DND-41 (cell line): ENCODE data around the gene SWI5.

Experiments
- ATAC-seq: fragments of 200-7000 bp; cut with Tn5 transposase; 3 replicates; pipeline ENCODE4 v1.9.1; 2021; ENCODE audit warnings: low read depth; ENCODE audit not compliant: insufficient read depth
- DNase-seq: peaks from one replicate; pipeline ENCODE4 v3.0.0-alpha.2; 2020
- H2AFZ ChIP-seq: 2 replicates; pipeline ENCODE4 v1.6.0; 2012; ENCODE audit warnings: low read depth, low read length
- H3K27ac ChIP-seq: 2 replicates; pipeline ENCODE4 v1.5.1; 2012; ENCODE audit warnings: low read length, inconsistent platforms
- H3K27me3 ChIP-seq: fragments of 200-600 bp; sonication (generic); 2 replicates; pipeline ENCODE4 v1.6.0; 2012; ENCODE audit warnings: low read length, mild to moderate bottlenecking, inconsistent platforms; ENCODE audit not compliant: insufficient read depth, poor library complexity
- H3K36me3 ChIP-seq: 2 replicates; pipeline ENCODE4 v1.5.1; 2012; ENCODE audit warnings: low read length, inconsistent platforms; ENCODE audit not compliant: insufficient read depth
- H3K4me1 ChIP-seq: 2 replicates; pipeline ENCODE4 v1.5.1; 2012; ENCODE audit warnings: mild to moderate bottlenecking, low read length; ENCODE audit not compliant: insufficient read depth
- H3K4me2 ChIP-seq: 2 replicates; pipeline ENCODE4 v1.6.0; 2012; ENCODE audit warnings: mild to moderate bottlenecking, moderate library complexity, low read length, inconsistent platforms; ENCODE audit not compliant: insufficient read depth
- H3K4me3 ChIP-seq, 2 experiments: fragments of 200-600 bp in 1 of 2; shearing (Covaris generic) in 1 of 2; 2 replicates each; pipeline ENCODE4 v1.5.1; 2012 to 2016; ENCODE audit warnings: inconsistent platforms in 2 of 2, low read length in 2 of 2, mild to moderate bottlenecking in 2 of 2, low read depth in 1 of 2, moderate library complexity in 1 of 2
- H3K79me2 ChIP-seq: 2 replicates; pipeline ENCODE4 v1.6.0; 2012; ENCODE audit warnings: low read length, inconsistent platforms; ENCODE audit not compliant: insufficient read depth
- H3K9ac ChIP-seq: 2 replicates; pipeline ENCODE4 v1.6.0; 2012; ENCODE audit warnings: low read depth, mild to moderate bottlenecking, inconsistent platforms, low read length, moderate library complexity
- H3K9me3 ChIP-seq: 2 replicates; pipeline ENCODE4 v1.5.1; 2012; ENCODE audit warnings: low read length, moderate library complexity, mild to moderate bottlenecking, inconsistent platforms; ENCODE audit not compliant: insufficient read depth, severe bottlenecking
- H4K20me1 ChIP-seq: 2 replicates; pipeline ENCODE4 v1.6.0; 2012; ENCODE audit warnings: low read length; ENCODE audit not compliant: insufficient read depth
- EZH2 ChIP-seq: IDR thresholded peaks from 3 replicates; pipeline ENCODE4 v1.6.1; 2012; ENCODE audit warnings: borderline replicate concordance, low read depth, mild to moderate bottlenecking, moderate library complexity, low read length, inconsistent platforms; ENCODE audit not compliant: severe bottlenecking
- TF ChIP-seq, protein P1 (sequence below): IDR thresholded peaks from 2 replicates; pipeline ENCODE4 v1.5.1; 2012; ENCODE audit warnings: borderline replicate concordance, low read length, moderate library complexity, mild to moderate bottlenecking; ENCODE audit not compliant: poor library complexity, severe bottlenecking; ENCODE audit errors: extremely low read depth

Gene SWI5

DNA sequence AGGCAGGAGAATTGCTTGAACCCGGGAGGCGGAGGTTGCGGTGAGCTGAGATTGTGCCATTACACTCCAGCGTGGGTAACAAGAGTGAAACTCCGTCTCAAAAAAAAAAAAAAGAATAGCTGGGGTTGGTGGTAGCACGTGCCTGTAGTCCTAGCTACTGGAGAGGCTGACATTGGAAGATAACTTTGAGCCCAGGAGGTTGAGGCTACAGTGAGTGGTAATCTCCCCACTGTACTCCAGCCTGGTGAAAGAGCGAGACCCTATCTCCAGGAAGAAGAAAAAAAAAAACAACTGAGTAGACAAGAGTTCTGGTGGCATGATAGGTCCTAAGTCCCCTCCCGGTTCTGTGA is 26.5 kb upstream of the SWI5 start:
- no peaks in the 10 kb centered on the region for H3K9me3 ChIP-seq
- H3K27ac ChIP-seq, result no peak overlapping the region
- H3K4me2 ChIP-seq, result no peak overlapping the region
- H2AFZ ChIP-seq, result no peak overlapping the region
- H3K27me3 ChIP-seq, result no peaks in the 10 kb centered on the region
- H3K4me1 ChIP-seq, result no peaks in the 10 kb centered on the region
- H4K20me1 ChIP-seq, result no peaks in the 10 kb centered on the region; the same call in 1 of the 2 replicates
- no peaks in the 10 kb centered on the region for H3K36me3 ChIP-seq
- DNase-seq, result no peak
- H3K9ac ChIP-seq, result no peak overlapping the region
- no peak for ATAC-seq
- H3K79me2 ChIP-seq, result no peaks in the 10 kb centered on the region
- no peak overlapping the region for H3K4me3 ChIP-seq
- TF ChIP-seq EZH2, result no peak
- TF ChIP-seq, protein P1, sequence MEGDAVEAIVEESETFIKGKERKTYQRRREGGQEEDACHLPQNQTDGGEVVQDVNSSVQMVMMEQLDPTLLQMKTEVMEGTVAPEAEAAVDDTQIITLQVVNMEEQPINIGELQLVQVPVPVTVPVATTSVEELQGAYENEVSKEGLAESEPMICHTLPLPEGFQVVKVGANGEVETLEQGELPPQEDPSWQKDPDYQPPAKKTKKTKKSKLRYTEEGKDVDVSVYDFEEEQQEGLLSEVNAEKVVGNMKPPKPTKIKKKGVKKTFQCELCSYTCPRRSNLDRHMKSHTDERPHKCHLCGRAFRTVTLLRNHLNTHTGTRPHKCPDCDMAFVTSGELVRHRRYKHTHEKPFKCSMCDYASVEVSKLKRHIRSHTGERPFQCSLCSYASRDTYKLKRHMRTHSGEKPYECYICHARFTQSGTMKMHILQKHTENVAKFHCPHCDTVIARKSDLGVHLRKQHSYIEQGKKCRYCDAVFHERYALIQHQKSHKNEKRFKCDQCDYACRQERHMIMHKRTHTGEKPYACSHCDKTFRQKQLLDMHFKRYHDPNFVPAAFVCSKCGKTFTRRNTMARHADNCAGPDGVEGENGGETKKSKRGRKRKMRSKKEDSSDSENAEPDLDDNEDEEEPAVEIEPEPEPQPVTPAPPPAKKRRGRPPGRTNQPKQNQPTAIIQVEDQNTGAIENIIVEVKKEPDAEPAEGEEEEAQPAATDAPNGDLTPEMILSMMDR, result no peak

DNA sequence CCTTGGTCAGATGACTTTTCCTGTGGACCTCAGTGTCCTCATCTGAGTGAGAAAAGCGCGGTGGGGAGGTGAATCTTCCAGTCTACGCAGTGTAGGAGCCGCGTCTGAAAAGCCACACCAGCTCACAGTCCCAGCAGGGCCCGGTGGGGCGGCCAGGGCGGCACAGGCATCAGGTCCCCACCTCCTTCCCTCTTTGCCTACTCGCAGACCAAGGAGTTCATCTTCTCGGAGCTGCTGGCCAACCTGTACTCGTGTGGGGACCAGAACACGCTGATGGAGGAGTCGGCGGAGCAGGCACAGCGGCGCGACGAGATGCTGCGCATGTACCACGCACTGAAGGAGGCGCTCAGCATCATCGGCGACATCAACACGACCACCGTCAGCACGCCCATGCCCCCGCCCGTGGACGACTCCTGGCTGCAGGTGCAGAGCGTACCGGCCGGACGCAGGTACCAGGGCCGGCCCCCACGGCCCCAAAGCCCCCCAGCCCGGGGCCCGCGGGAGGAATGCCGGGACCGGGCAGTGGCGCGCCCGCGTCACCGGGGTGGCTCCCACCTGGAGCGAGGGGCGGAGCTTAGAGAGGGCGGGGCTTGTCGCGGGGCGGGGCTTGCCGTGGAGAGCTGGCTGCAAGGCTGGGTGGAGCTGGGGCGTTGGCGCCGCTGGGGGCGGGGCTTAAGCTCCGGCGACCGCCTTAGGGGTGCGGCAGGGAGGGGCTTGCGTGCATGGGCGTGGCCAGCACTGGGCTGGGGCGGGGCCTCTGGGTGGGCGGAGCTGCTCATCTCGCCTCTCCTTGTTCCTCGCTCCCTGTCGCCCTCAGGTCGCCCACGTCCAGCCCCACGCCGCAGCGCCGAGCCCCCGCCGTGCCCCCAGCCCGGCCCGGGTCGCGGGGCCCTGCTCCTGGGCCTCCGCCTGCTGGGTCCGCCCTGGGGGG is 25.9 kb upstream of the SWI5 start:
- ATAC-seq (peak; percentile 36; the same call in 1 of the 3 replicates), DNase-seq (peak; percentile 41)
- H4K20me1 ChIP-seq, result no peaks in the 10 kb centered on the region; the same call in 1 of the 2 replicates
- H3K9ac ChIP-seq, result no peak overlapping the region
- H3K27ac ChIP-seq, result no peak overlapping the region
- TF ChIP-seq, protein P1, result no peak
- TF ChIP-seq EZH2, result no peak
- no peak overlapping the region for H3K4me2 ChIP-seq
- H3K9me3 ChIP-seq, result no peaks in the 10 kb centered on the region
- H3K36me3 ChIP-seq, result no peaks in the 10 kb centered on the region
- H3K4me3 ChIP-seq, result no peak overlapping the region
- H3K4me1 ChIP-seq, result no peaks in the 10 kb centered on the region
- H3K27me3 ChIP-seq, result no peaks in the 10 kb centered on the region
- no peaks in the 10 kb centered on the region for H3K79me2 ChIP-seq
- H2AFZ ChIP-seq, result no peak overlapping the region

DNA sequence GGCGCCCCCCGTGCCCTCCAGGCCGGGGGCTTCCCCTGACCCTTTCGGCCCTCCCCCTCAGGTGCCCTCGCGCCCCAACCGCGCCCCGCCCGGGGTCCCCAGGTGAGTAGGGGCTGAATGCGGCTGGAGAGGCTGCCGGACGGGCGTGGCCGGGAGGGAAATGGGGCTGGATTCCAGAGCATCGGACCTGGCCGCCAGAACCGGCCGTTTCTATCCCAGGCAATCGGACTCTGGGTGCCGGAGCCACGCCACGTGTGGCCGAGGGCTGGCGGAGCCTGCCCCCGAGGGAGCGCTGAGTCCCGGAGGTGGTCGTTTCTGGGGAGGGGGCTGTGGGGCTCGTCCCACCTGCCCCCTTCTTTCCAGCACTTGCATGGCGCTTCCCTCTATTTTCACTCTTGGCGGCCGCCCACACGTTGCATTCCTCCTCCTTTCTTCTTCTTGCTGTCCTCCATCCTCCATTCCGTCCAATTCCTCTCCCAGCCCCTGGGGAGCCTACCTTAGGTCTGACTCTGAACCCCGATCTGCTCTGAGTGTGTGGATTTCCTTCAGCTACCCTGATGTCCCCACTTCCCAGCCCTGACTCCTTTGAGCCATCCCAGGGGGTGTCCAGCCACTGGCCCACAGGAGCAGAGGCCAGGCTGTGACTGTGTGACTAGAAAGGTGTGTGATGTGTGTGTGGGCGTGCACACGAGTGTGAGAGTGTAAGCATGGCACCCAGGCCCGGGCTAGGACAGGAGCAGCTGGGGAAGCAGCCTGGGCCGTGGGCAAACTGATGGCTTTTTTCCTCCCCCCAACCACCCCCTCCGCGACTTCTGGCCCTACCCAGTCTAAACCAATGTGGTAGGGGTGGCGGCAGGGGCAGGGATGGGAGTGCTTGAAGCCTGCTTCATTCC is 25.0 kb upstream of the SWI5 start:
- H2AFZ ChIP-seq, result no peak overlapping the region
- no peak overlapping the region for H3K9ac ChIP-seq
- DNase-seq (no peak), ATAC-seq (no peak)
- H3K4me1 ChIP-seq, result no peaks in the 10 kb centered on the region
- H3K9me3 ChIP-seq, result no peaks in the 10 kb centered on the region
- H3K27ac ChIP-seq, result no peak overlapping the region
- no peaks in the 10 kb centered on the region for H3K36me3 ChIP-seq
- H3K79me2 ChIP-seq, result no peaks in the 10 kb centered on the region
- H3K4me3 ChIP-seq, result no peak overlapping the region
- H4K20me1 ChIP-seq, result no peaks in the 10 kb centered on the region; the same call in 1 of the 2 replicates
- H3K27me3 ChIP-seq, result no peaks in the 10 kb centered on the region
- TF ChIP-seq, protein P1, result no peak
- no peak overlapping the region for H3K4me2 ChIP-seq
